ENCODE results near the gene ACOX2. TPM values are rescaled to one million over a fixed set of nuclear protein-coding genes. Genes with fewer than 3 reads are reported as not detected.
A peak's percentile ranks its signal among the peaks of the same experiment; 100 is the strongest.

The ACOX2 gene
- total RNA-seq, 1 experiment from 2014 or later = 9.5 TPM

- POLR2A ChIA-PET = no interaction called here
- no TSS peak for BruUV-seq (replicated peaks)
- Mint-ChIP-seq H3K36me3 (ENCODE audit: insufficient read depth, unreplicated experiment) (no peaks in the 10 kb centered on the region), H3K4me1 (ENCODE audit: low read depth, unreplicated experiment) (peaks cover 22% of the 10 kb centered on the region), H3K27me3 (ENCODE audit: insufficient read depth, unreplicated experiment) (no peaks in the 10 kb centered on the region), H3K27ac (ENCODE audit: unreplicated experiment) (no peak overlapping the region), H3K9me3 (ENCODE audit: unreplicated experiment) (no peaks in the 10 kb centered on the region), H3K4me3 (ENCODE audit: unreplicated experiment) (no peak overlapping the region)
- intact Hi-C loops (cut with micrococcal nuclease; ENCODE audit: unreplicated experiment) = loop anchor here (1.0 kb wide), 1 partner anchor 12 kb away; no protein-coding TSS in a partner anchor
- CTCF ChIA-PET = no interaction called here
- Histone ChIP-seq H3K4me1 (peaks cover 56% of the 10 kb centered on the region), H3K9me3 (no peaks in the 10 kb centered on the region), H3K27me3 (replicated peaks; ENCODE audit: control insufficient read depth, insufficient read depth, low read length) (no peaks in the 10 kb centered on the region), H3K36me3 (ENCODE audit: control insufficient read depth, insufficient read depth, low read length) (no peaks in the 10 kb centered on the region), H3K4me3 (ENCODE audit: low read depth, low read length) (no peak overlapping the region)
- TF ChIP-seq CTCF (IDR thresholded peaks at IDR 0.05; ENCODE audit: insufficient read depth in 1 of 2, low read depth in 1 of 2, low read length in 1 of 2, severe bottlenecking in 1 of 2, unreplicated experiment in 1 of 2) = no peak
- no peak for DNase-seq
These were observed 17.2 kb downstream of the ACOX2 start for GRCh38 chr3:58519668-58520402.

GRCh38 chr3:58518291-58518789, 18.6 kb downstream of the ACOX2 start:
- Mint-ChIP-seq H3K9me3 (ENCODE audit: unreplicated experiment) (no peaks in the 10 kb centered on the region), H3K4me1 (ENCODE audit: low read depth, unreplicated experiment) (peaks cover 22% of the 10 kb centered on the region), H3K27me3 (ENCODE audit: insufficient read depth, unreplicated experiment) (no peaks in the 10 kb centered on the region), H3K4me3 (ENCODE audit: unreplicated experiment) (peak overlapping the region; percentile 64), H3K27ac (ENCODE audit: unreplicated experiment) (peak overlapping the region; percentile 43), H3K36me3 (ENCODE audit: insufficient read depth, unreplicated experiment) (no peaks in the 10 kb centered on the region)
- ChIA-PET CTCF (no interaction called here), POLR2A (no interaction called here)
- BruUV-seq (replicated peaks) = no TSS peak
- Histone ChIP-seq H3K4me1 (peaks cover 49% of the 10 kb centered on the region), H3K4me3 (ENCODE audit: low read depth, low read length) (no peak overlapping the region), H3K36me3 (ENCODE audit: control insufficient read depth, insufficient read depth, low read length) (no peaks in the 10 kb centered on the region), H3K9me3 (no peaks in the 10 kb centered on the region), H3K27me3 (replicated peaks; ENCODE audit: control insufficient read depth, insufficient read depth, low read length) (no peaks in the 10 kb centered on the region)
- TF ChIP-seq CTCF (IDR thresholded peaks at IDR 0.05; ENCODE audit: insufficient read depth in 1 of 2, low read depth in 1 of 2, low read length in 1 of 2, severe bottlenecking in 1 of 2, unreplicated experiment in 1 of 2) = no peak
- no peak for DNase-seq
- intact Hi-C loops (cut with micrococcal nuclease; ENCODE audit: unreplicated experiment) = no loop called here

GRCh38 chr3:58514405-58514804, 22.6 kb downstream of the ACOX2 start:
- Histone ChIP-seq H3K27me3 (replicated peaks; ENCODE audit: control insufficient read depth, insufficient read depth, low read length) (no peaks in the 10 kb centered on the region), H3K9me3 (no peaks in the 10 kb centered on the region), H3K4me1 (peaks cover 15% of the 10 kb centered on the region), H3K4me3 (ENCODE audit: low read depth, low read length) (no peak overlapping the region), H3K36me3 (ENCODE audit: control insufficient read depth, insufficient read depth, low read length) (no peaks in the 10 kb centered on the region)
- Mint-ChIP-seq H3K36me3 (ENCODE audit: insufficient read depth, unreplicated experiment) (no peaks in the 10 kb centered on the region), H3K4me1 (ENCODE audit: low read depth, unreplicated experiment) (peaks cover 12% of the 10 kb centered on the region), H3K9me3 (ENCODE audit: unreplicated experiment) (no peaks in the 10 kb centered on the region), H3K27ac (ENCODE audit: unreplicated experiment) (no peak overlapping the region), H3K4me3 (ENCODE audit: unreplicated experiment) (no peak overlapping the region), H3K27me3 (ENCODE audit: insufficient read depth, unreplicated experiment) (no peaks in the 10 kb centered on the region)
- DNase-seq = no peak
- BruUV-seq (replicated peaks) = no TSS peak
- CTCF ChIA-PET = no interaction called here
- no peak for TF ChIP-seq CTCF (IDR thresholded peaks at IDR 0.05; ENCODE audit: insufficient read depth in 1 of 2, low read depth in 1 of 2, low read length in 1 of 2, severe bottlenecking in 1 of 2, unreplicated experiment in 1 of 2)
- POLR2A ChIA-PET = no interaction called here
- intact Hi-C loops (cut with micrococcal nuclease; ENCODE audit: unreplicated experiment) = no loop called here

Measured in Caco-2 (cell line).